ENCODE results near the gene PLEKHG1. TPM values are rescaled to one million over a fixed set of nuclear protein-coding genes. Genes with fewer than 3 reads are reported as not detected.

The PLEKHG1 gene
- total RNA-seq, 2 donors from 2014 or later = 1.5 to 2.4 TPM

- no peaks in the 10 kb centered on the region for H3K36me3 Mint-ChIP-seq (ENCODE audit: low read depth)
- no peaks in the 10 kb centered on the region for H3K36me3 ChIP-seq (ENCODE audit: control insufficient read depth, insufficient read depth, low read length)
- H3K4me1 Mint-ChIP-seq = peaks cover 11% of the 10 kb centered on the region
- H3K27ac Mint-ChIP-seq = no peak overlapping the region
- no peak for DNase-seq
- no peaks in the 10 kb centered on the region for H3K9me3 ChIP-seq (ENCODE audit: control insufficient read depth, low read length)
- no peaks in the 10 kb centered on the region for H3K27me3 Mint-ChIP-seq (ENCODE audit: insufficient read depth)
- no peak overlapping the region for H3K4me3 ChIP-seq (ENCODE audit: low read length)
- H3K27ac ChIP-seq (ENCODE audit: low read depth, low read length) = no peak overlapping the region
- WGBS, 2 experiments (ENCODE audit: insufficient coverage in 1 of 2, insufficient read length in 1 of 2) = 92 to 97% methylated on average over 4 to 5 of the region's 6 CpGs
- no peaks in the 10 kb centered on the region for H3K9me3 Mint-ChIP-seq
- no peak for TF ChIP-seq CTCF (conservative IDR thresholded peaks at IDR 0.05)
- no peaks in the 10 kb centered on the region for H3K4me1 ChIP-seq (ENCODE audit: control insufficient read depth, insufficient read depth, low read length)
- no peak overlapping the region for H3K4me3 Mint-ChIP-seq
- H3K9ac ChIP-seq (ENCODE audit: extremely low read depth, low read length, poor library complexity, severe bottlenecking) = no peak overlapping the region
- H3K27me3 ChIP-seq (ENCODE audit: control insufficient read depth, insufficient read depth, low read length, poor library complexity, severe bottlenecking) = no peaks in the 10 kb centered on the region
These were observed 18.1 kb downstream of the PLEKHG1 start for GRCh38 chr6:150617496-150618460.

GRCh38 chr6:150619275-150619674 is 19.6 kb downstream of the PLEKHG1 start:
- 95 to 100% methylated on average over 3 of the region's 3 CpGs for WGBS, 2 experiments (ENCODE audit: insufficient coverage in 1 of 2, insufficient read length in 1 of 2)
- no peak overlapping the region for H3K9ac ChIP-seq (ENCODE audit: extremely low read depth, low read length, poor library complexity, severe bottlenecking)
- H3K4me1 ChIP-seq (ENCODE audit: control insufficient read depth, insufficient read depth, low read length) = no peaks in the 10 kb centered on the region
- no peak for DNase-seq
- Mint-ChIP-seq H3K27me3 (ENCODE audit: insufficient read depth) (no peaks in the 10 kb centered on the region), H3K36me3 (ENCODE audit: low read depth) (no peaks in the 10 kb centered on the region), H3K4me1 (peaks cover 11% of the 10 kb centered on the region), H3K27ac (no peak overlapping the region), H3K4me3 (no peak overlapping the region), H3K9me3 (no peaks in the 10 kb centered on the region)
- TF ChIP-seq CTCF (conservative IDR thresholded peaks at IDR 0.05) = no peak
- no peaks in the 10 kb centered on the region for H3K36me3 ChIP-seq (ENCODE audit: control insufficient read depth, insufficient read depth, low read length)
- no peak overlapping the region for H3K27ac ChIP-seq (ENCODE audit: low read depth, low read length)
- H3K27me3 ChIP-seq (ENCODE audit: control insufficient read depth, insufficient read depth, low read length, poor library complexity, severe bottlenecking) = no peaks in the 10 kb centered on the region
- no peaks in the 10 kb centered on the region for H3K9me3 ChIP-seq (ENCODE audit: control insufficient read depth, low read length)
- no peak overlapping the region for H3K4me3 ChIP-seq (ENCODE audit: low read length)

- peaks cover 11% of the 10 kb centered on the region for H3K4me1 Mint-ChIP-seq
- H3K36me3 ChIP-seq (ENCODE audit: control insufficient read depth, insufficient read depth, low read length) = no peaks in the 10 kb centered on the region
- TF ChIP-seq CTCF (conservative IDR thresholded peaks at IDR 0.05) = no peak
- H3K9ac ChIP-seq (ENCODE audit: extremely low read depth, low read length, poor library complexity, severe bottlenecking) = no peak overlapping the region
- H3K9me3 ChIP-seq (ENCODE audit: control insufficient read depth, low read length) = no peaks in the 10 kb centered on the region
- 94% methylated on average over 2 to 3 of the region's 3 CpGs for WGBS, 2 experiments (ENCODE audit: insufficient coverage in 1 of 2, insufficient read length in 1 of 2)
- no peak overlapping the region for H3K4me3 ChIP-seq (ENCODE audit: low read length)
- no peaks in the 10 kb centered on the region for H3K36me3 Mint-ChIP-seq (ENCODE audit: low read depth)
- no peak for DNase-seq
- H3K4me3 Mint-ChIP-seq = no peak overlapping the region
- no peak overlapping the region for H3K27ac ChIP-seq (ENCODE audit: low read depth, low read length)
- no peak overlapping the region for H3K27ac Mint-ChIP-seq
- H3K4me1 ChIP-seq (ENCODE audit: control insufficient read depth, insufficient read depth, low read length) = no peaks in the 10 kb centered on the region
- no peaks in the 10 kb centered on the region for H3K27me3 ChIP-seq (ENCODE audit: control insufficient read depth, insufficient read depth, low read length, poor library complexity, severe bottlenecking)
- no peaks in the 10 kb centered on the region for H3K9me3 Mint-ChIP-seq
- no peaks in the 10 kb centered on the region for H3K27me3 Mint-ChIP-seq (ENCODE audit: insufficient read depth)
These were observed 20.6 kb downstream of the PLEKHG1 start for GRCh38 chr6:150620244-150620643.
